A172 (cell line): ENCODE measurements around the gene C8A. TPM values are rescaled to one million over a fixed set of nuclear protein-coding genes. Genes with fewer than 3 reads are reported as not detected.

Experiments used
- DNase-seq: peaks from one replicate; pipeline ENCODE4 v3.0.0-alpha.2; 2015; ENCODE audit warnings: low spot score
- total RNA-seq: library from RNA; depleted of rRNA; stranded (reverse); fragments of >200 nt; shearing (Covaris generic); gene quantifications from 2 replicates; pipeline ENCODE4 v1.2.3, GENCODE V29; 2014; rRNA removed

C8A gene
- total RNA-seq, result not detected in 2 replicates

GRCh38 chr1:56854521-56855099 lies at the start of gene C8A:
TSS of gene C8A (plus strand) at chr1:56854797. CDS start at chr1:56854902, 105 bp downstream.
- no peak for DNase-seq

GRCh38 chr1:56806804-56807203 lies 47.8 kb upstream of the C8A start:
- DNase-seq, result no peak

DNA sequence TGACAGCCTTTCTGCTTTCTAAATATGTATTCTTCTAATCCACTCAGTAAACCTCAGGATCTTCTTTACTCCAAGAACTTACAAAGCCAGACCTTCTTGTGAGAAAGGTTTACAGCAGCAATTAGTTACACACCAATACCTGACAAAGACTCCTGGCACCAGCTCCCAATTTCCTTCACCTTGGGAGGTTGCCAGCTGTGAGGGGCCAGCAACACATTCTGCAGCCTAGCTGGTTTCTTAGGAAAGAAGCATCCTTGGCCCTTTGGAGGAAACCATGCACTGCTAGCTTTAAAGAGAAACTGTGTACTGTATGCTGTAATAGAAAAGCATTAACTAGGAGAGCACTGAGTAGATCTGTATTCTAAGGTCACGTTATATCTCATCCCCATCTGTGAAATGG lies 46.2 kb upstream of the C8A start:
- DNase-seq, result no peak

DNA sequence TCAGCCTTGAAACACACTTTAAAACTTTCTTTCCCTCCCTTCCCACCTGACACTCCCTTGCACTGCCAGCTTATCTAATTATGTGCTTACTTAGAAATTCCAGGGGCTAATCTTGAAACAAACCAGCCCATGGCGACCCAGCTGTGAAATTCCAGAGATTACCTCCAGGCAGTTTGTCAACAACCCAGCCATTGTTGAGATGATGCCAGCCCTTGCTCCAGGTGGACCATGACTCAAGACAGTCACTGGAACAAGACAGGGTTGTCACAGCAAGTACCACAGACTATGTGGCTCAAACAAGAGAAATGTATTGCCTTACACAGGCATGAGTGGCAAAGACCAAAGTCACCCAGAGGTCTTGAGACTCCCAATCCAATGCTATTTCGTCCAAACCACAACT lies 43.3 kb upstream of the C8A start:
- DNase-seq, result no peak

DNA sequence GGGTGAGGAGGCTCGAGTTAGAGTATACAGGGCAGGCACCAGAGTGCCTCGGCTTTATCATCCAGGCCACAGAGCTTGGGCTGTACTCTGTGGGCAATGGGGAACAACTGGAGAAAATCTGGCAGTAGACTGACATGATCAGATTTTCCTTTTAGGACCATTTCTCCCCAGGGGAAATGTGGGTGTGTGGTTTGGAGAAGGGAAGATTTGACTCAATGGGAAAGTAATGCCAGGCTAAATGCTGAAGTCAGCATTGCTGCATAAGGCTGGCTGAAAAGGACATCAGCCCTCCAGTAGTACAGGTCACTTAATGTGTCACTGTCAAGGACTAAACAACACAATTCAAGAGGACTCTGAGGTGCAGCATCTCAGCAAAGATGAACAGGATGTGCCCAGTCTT lies 40.4 kb upstream of the C8A start:
- DNase-seq, result no peak

DNA sequence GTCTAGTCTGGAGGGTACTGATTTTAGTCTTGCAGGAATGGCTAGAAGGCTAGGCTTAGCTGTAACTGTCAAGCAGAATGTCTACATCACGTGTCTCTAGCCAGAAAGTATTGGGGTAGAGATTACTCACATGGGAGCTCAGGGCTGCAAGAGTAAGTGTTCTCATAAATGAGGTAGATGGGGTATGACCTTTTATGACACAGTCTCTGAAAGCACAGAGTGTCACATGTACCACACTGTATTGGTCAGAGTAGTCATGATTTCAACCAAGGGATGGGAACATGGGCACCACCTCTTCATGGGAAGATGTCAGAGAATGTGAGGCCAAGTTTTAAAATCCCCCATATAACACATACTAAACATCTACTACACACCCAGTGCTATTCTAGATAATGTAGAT lies 38.3 kb upstream of the C8A start:
- DNase-seq, result no peak

DNA sequence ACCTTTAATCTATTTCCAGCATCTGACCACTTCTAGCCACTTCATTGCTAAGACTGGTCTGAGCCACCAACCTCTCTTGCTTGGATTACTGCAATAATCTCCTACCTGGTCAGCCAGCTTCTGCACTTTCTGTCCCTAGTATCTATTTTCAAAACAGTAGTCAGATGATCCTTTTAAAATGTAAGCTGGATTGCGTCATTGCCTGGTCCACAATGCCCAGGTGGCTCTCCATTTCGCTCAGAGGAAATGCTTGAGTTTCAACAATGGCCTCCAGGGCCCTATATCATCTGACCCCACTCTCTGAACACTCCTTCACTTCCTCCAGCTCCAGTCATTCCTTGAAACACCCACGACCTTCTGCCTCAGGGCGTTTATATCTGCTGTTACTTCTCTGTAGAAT lies 37.7 kb upstream of the C8A start:
- DNase-seq, result no peak

DNA sequence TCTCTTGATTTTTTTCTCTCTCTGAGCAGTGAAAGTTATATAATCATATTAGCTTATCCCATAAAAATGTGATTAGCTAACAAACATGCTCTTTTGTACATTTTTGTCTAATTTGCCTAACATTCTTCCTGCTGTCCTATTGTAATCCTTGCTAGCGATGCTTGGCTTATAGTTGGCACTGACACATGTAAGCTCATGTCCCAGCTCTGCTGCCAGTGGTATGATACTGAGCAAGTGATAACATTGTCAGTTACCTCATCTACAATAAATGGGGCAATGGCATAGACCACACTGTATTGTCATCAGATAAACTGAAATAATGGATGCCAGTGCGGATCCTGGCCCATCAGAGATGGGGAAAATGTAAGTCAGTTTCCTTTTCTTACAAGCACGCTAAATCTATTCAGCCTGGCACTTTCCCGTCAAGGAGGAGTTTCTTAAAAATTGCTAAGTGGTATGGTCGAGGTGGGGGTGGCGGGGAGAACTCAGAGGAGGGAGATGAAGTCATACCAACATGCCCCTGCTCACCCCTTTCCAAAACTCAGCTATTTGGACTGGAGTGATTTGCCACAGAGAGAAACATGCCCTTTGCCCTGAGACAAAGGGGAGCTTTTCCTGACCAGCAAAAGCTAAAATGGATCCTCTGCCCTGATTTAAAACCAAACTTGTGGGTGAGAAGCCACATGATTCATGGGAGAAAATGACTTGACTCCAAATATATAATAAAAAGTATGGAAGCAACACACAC lies 36.7 kb upstream of the C8A start:
- no peak for DNase-seq

DNA sequence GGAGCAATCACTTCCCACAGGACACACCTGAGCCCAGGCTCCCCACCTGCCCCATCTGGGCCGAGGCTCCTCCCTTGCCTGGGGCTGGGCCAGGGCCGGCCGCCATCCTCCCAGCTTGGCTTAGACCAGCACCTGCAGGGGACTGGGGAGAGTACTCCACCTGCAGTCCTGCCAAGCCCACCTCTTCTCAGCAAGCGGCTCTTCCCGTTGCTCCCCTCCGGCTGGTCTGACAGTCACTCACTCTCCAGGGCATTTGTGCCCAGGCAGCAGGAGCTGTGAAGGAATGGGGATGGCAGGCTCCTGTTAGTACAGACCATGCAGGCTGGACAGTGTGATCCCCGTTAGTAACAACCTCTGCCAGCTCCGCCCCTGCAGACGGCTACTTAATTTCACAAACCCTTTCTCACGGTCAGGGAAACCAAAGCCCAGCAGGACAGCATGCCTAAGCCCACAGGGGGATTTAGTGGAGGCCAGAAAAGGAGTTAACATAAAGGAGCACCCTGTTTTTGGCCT lies 35.2 kb upstream of the C8A start, which contains the start of gene FYB2:
Gene FYB2, minus strand, starts transcription at position 18 of the 513 bp plus-strand sequence. CDS start 114 bp downstream, outside the sequence.
- no peak for DNase-seq

DNA sequence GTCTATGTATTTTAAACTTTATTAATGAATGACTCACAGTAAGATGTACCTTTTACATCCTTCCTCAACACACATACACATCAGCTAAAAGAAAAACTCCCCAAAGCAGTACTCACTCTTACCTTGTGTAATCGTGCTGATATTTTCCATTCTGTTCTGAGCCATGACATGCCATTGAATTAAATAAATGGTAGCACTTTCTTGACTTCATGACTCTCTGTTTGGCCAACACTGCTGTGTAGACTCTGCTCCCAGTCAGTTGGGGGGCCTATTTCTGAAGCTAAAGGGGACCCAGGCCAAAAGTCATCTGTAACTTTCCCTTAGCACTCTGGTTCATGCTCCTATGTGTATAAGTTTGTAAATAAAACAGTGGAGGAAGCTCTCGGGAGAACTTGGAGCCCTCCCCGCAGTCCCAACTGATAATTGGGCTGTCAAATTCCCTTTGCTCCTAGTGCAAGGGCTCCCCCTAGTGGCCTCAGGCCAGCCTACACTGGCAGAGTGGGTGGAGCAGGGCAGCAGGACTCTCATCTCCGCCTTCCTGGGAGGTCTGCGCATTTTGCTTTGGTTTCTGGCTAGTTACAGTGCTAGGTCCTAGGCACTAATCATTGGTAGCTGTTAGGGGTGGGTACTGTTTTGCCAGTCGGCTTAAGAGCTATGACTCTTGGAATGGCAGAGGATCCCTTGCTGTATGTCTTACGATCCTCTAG lies 33.7 kb upstream of the C8A start:
- DNase-seq, result peak; percentile 62

DNA sequence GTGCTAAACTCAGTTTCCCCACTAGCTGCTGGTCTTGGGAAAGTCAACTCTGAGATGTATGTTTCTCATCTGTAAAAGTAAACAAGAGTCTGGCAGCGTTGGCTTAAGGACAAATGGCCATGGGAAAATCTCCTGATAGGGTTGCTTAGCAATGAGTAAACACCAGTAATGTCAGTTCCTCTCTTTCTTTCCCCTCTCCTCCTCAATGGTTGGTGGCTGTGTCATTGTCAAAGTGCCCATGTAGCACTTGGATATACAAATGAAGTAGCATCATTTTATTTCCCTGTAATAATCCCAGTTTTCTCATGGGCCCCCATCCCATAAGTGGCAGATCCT lies 33.2 kb upstream of the C8A start:
- DNase-seq, result no peak

DNA sequence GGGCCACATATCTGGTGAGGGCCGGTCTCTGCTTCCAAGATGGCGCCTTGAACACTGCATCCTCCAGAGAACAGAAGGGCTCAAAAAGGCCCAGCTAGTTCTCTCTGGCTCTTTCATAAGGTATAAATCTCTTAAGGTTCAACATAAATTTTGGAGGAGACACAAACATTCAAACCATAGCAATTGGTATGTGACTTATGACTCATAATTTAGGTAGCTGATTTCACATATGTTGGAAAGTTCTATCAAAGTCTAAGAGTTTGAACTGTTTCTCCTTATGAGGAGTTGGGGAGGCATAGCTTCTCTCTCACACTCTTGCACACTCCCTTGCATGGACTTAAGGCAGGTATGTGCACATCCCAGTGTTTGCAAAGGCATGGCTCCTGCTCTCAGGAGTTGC lies 30.3 kb upstream of the C8A start:
- DNase-seq, result no peak

GRCh38 chr1:56824938-56825337 lies 29.7 kb upstream of the C8A start:
- no peak for DNase-seq

GRCh38 chr1:56825436-56825835 lies 29.2 kb upstream of the C8A start:
- DNase-seq, result no peak

DNA sequence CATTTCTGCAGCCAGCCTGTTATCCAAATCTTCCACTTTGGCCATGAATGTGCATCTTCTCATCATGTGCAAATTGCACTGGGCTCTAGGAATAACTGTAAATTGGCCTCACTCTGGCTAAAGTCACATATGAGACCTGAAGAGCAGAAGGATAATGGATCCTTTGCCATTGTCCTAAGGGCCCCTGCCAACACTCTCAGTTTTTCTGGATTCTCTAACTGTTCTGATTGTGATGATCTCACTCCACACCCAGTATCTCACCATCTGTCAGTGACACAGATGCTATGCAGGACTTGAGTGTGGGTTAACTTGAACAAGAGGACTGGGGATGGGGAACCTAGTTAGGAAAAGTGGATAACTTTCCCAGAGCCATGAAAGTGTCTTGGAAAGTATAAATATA lies 26.9 kb upstream of the C8A start:
- DNase-seq, result no peak

DNA sequence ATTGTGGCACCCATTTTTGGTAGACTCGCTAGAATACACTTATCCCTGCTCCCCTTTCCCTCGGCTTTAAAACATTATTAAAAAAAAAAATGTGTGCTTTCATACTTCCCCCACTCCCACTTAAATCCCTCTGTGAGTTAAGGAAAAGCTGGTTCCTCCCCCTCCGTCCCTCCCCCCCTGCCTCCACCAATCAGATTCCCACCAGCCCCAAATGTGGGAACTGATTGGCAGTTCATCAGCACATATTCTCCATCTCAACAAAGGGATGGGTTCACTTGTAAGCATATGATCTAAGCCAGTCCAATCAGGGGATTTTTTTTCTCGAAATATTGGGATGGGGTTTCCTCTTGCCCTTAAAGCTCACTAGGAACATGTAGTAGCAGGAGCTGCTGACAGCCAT lies 24.5 kb upstream of the C8A start:
- DNase-seq, result no peak

DNA sequence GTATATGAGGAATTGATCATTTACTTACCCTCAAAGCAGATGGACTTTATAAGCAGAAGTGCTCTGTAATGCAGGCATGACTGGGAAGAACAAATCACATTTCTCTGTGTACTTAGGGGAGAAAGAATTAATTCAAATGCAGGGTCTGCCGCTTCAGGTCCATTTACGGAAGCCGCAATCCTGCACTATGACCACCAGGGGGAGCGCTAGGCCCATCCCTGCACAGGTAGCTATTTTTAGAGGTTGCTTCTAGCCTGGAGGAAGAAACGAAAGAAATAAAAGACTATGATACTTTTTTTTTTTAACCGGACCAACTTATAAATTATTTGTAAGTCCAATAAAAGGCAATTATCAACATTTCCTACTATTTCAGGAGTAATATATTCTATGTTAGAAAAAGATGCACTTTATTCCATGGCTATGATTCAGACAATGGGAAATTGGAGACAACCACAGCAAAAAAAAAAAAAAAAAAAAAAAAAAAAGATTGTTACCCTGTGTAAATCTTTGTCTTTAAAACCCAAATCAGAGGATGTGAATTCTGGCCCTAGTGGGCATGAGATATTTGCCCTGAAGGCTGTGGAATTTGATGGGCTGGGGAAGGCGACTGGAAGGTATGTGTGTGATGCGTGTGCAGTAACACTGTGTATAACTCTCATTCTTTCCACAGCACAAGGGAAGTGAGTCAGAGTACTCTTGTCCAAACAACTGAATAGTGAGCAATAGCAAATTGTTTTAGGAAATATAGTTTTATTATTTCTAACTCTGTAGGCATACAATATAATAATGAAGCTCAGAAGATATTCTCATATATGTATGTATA lies 22.5 kb upstream of the C8A start:
- DNase-seq, result peak; percentile 52

DNA sequence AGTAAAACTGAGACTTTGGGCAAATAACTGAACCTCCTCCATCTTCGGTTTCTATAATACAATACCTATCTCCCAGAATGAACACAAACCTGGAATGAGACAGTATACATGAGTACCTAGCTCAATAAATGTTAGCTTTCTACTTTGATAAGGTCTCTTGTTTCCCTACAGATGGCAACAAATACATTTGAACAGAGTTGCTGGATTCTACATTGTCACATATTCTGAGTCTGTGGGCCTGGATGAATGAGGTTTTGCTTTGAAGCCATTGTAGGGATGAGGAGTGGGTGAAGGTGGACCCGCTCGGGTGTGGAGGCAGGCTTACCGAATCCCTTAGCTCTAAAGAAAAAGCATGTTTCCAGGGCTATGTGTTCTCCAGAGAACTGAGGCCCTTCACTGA lies 21.5 kb upstream of the C8A start:
- DNase-seq, result no peak

- DNase-seq, result no peak
Measured at GRCh38 chr1:56834137-56834900, 20.3 kb upstream of the C8A start.

DNA sequence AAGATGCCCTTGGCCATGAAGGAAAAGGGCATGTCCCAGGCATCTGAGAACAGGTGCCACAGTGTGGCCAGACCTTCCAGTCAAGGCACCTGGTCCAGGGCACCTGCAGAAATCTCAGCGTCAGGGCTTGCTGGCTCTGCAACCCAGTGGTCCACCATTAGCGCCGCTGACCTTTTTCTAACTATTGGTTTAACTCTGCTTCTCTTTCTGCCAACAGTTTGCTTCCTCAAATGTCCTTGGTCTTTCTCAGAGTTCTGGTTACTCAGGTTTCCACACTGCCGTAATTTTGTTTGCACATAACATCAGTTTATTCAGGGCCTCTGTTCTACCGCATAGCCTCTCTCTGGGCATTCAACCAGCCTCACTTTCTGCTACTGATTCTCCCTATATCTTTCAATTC lies 18.9 kb upstream of the C8A start:
- DNase-seq, result no peak

- DNase-seq, result no peak
Measured at GRCh38 chr1:56836359-56836758, 18.2 kb upstream of the C8A start.
